GM10847 (cell line): ENCODE measurements around the gene CALCA.

Source experiments
- POLR2A ChIP-seq: IDR thresholded peaks from 2 replicates; pipeline ENCODE4 v1.6.1; 2011; ENCODE audit not compliant: insufficient read length; ENCODE audit errors: extremely low read depth

Gene CALCA

GRCh38 chr11:14967581-14968243 is 4.4 kb downstream of the CALCA start:
- TF ChIP-seq POLR2A, result no peak

GRCh38 chr11:14956111-14956510 is 16.0 kb downstream of the CALCA start:
- no peak for TF ChIP-seq POLR2A

DNA sequence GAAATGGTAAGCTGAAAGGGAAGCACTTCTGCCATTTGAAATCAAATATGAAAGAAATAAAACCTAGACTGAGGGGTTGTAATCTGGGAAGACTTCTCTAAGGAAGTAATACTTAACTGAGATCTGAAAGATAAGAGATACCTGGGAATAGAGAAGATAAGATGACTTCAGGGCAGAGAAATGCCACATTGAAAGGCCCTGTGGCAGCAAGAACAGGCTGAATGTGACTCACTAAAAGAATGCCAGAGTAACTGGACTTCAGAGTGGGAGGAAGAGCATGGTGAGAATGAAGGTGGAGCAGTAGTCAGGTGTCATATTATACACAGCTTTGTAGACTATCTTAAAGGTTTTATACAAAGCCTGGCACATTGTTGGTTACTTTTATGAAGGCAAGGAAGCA is 17.6 kb downstream of the CALCA start:
- no peak for TF ChIP-seq POLR2A

- no peak for TF ChIP-seq POLR2A
Measured at GRCh38 chr11:14953904-14954303, 18.2 kb downstream of the CALCA start.

GRCh38 chr11:14949437-14950147 is 22.6 kb downstream of the CALCA start:
- TF ChIP-seq POLR2A, result no peak

- TF ChIP-seq POLR2A, result no peak
Measured at GRCh38 chr11:14942745-14943144, 29.4 kb downstream of the CALCA start.

DNA sequence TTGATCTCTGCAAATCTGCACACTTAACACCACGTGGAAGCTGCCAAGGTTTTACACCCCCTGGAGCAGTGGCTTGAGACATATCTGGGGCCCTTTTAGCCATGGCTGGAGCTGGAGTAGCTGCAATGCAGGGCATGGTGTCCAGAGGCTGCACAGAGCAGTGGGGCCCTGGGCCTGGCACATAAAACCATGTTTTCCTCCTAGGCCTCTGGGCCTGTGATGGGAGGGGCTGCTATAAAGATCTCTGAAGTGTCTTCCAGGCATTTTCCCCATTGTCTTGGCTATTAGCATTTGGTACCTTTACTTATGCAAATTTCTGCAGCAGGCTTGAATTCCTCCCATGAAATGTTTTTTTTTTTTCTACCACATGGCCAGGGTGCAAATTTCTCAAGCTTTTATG is 33.2 kb downstream of the CALCA start:
- TF ChIP-seq POLR2A, result no peak

DNA sequence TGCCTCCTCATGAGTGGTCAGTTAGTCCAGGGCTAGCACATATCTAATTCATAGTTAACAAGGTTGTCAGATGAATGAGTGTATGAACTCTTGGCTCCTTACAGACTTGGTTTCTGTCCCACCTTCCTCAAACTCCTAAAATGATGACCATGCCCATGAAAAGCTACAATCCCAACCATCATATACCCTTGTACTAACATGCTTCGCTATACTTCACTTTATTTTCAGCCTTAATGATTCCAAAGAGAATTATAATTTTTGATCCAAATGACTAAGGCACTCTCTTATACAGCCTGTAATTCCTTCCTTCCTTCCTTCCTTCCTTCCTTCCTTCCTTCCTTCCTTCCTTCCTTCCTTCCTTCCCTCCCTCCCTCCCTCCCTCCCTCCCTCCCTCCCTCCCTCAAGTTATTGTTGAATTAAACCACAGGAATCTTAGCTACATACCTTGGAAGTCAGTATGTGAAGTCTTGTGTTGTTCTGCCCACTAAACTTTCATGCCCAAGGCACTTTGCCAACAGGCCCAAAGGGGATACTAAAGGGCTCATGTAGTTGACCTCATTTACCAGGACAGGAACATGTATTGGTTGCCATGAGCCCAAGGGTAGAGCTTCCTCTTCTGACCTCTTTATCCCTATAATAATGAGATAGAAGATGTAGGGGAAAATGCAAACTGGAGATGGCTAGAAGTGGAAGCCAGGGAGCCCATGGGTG is 37.4 kb downstream of the CALCA start:
- TF ChIP-seq POLR2A, result no peak

GRCh38 chr11:14932447-14932846 is 39.7 kb downstream of the CALCA start:
- no peak for TF ChIP-seq POLR2A

GRCh38 chr11:14930369-14930768 is 41.8 kb downstream of the CALCA start:
- TF ChIP-seq POLR2A, result no peak

- TF ChIP-seq POLR2A, result no peak
Measured at GRCh38 chr11:14927146-14927545, 45.0 kb downstream of the CALCA start.

DNA sequence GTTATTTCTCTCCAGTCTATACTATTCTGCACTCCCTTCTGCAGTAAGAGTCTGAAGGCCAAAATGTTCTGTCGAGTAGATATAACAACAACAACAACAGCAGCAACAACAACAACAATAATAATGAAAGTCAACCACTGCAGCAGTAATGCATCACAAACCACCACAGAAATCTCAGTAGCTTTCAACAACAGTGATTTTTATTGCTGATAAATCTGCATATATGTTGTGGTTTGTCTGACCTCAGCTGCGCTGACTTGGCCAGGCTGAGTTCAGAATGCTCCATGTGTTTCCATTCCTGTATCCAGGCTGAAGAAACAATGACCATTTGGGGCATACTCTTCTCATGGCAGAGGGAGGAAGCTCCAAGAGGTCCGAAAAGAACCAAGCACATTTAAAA is 47.8 kb downstream of the CALCA start:
- TF ChIP-seq POLR2A, result no peak
